GM11168 (cell line): Measurements from ENCODE around the gene PSMD5.

Experiments
- in situ Hi-C: fragments of 300-500 bp; cut with MboI; formaldehyde crosslinking; loops from one replicate; pipeline ENCODE4 v1.12.0; 2022; ENCODE audit warnings: low sequenced_read_pairs; ENCODE audit not compliant: unreplicated experiment

Gene PSMD5

GRCh38 chr9:120768247-120768646 lies 74.5 kb downstream of the PSMD5 start:
- in situ Hi-C loops = no loop called here

DNA sequence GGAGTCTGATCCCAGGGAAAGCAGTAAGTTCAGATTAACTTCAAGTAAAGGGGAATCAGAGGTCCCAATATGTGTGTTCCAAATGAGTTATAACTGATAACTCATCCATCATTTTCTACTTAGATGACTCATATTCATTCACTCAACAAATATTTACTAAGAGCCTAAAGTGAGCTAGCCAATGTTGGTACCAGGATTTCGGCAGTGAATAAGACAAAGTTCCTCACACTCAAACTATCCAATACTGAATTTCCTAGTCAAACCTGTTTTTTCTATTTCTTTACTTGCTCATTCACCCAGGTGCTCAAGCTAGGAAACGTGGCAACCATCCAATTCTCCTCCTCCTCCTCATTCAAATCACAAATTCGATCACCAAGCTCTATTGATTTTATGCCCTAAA lies 75.3 kb downstream of the PSMD5 start:
- in situ Hi-C loops = no loop called here
